ENCODE results near the gene CLIP2. TPM values are rescaled to one million over a fixed set of nuclear protein-coding genes. Genes with fewer than 3 reads are reported as not detected.
"Not testable (repeated sequence)": the region's sequence is repeated elsewhere in the genome, so short reads cannot be mapped to it uniquely, and the experiment has no call there.

The CLIP2 gene
- total RNA-seq, 1 experiment from 2014 or later: 37.9 TPM

- no peaks in the 10 kb centered on the region for H3K4me1 ChIP-seq (replicated peaks; ENCODE audit: insufficient read depth)
- H3K9me2 ChIP-seq (ENCODE audit: insufficient read depth): no peaks in the 10 kb centered on the region
- H3F3A ChIP-seq (ENCODE audit: insufficient read depth, low read depth): peaks cover 7% of the 10 kb centered on the region; the same call in 1 of the 2 replicates
- no peaks in the 10 kb centered on the region for H3K9me3 ChIP-seq (ENCODE audit: insufficient read depth, low read depth)
- intact Hi-C loops (cut with micrococcal nuclease; ENCODE audit: unreplicated experiment): no loop called here
- no peaks in the 10 kb centered on the region for H3K36me3 ChIP-seq (ENCODE audit: low read depth)
- H2AFZ ChIP-seq: no peak overlapping the region
- CTCF ChIA-PET: no interaction called here
- DNase-seq: no peak
- no peak overlapping the region for H3K4me3 ChIP-seq
- no peaks in the 10 kb centered on the region for H4K20me1 ChIP-seq (ENCODE audit: insufficient read depth)
- BruUV-seq (replicated peaks): no TSS peak
- TF ChIP-seq CTCF (conservative IDR thresholded peaks at IDR 0.05) (no peak), EZH2 (IDR thresholded peaks at IDR 0.05; ENCODE audit: low read depth) (no peak)
- H3K27me3 ChIP-seq (ENCODE audit: insufficient read depth, low read depth): no peaks in the 10 kb centered on the region
- H3K79me2 ChIP-seq (ENCODE audit: low read depth): no peaks in the 10 kb centered on the region
- no peak overlapping the region for H3K4me2 ChIP-seq
- no peak overlapping the region for H3K27ac ChIP-seq
- POLR2A ChIA-PET (ENCODE audit: unreplicated experiment): no interaction called here
These were observed 49.3 kb downstream of the CLIP2 start for GRCh38 chr7:74338366-74339108.

- POLR2A ChIA-PET (ENCODE audit: unreplicated experiment); intact Hi-C loops (cut with micrococcal nuclease; ENCODE audit: unreplicated experiment); H3K27ac ChIP-seq; BruUV-seq (replicated peaks); H3K27me3 ChIP-seq (ENCODE audit: insufficient read depth, low read depth); H3K36me3 ChIP-seq (ENCODE audit: low read depth); H3K4me2 ChIP-seq; H2AFZ ChIP-seq; H3K4me1 ChIP-seq (replicated peaks; ENCODE audit: insufficient read depth); H3K79me2 ChIP-seq (ENCODE audit: low read depth); H3K9me3 ChIP-seq (ENCODE audit: insufficient read depth, low read depth); H3K9me2 ChIP-seq (ENCODE audit: insufficient read depth); H3K4me3 ChIP-seq; CTCF ChIA-PET; H4K20me1 ChIP-seq (ENCODE audit: insufficient read depth); DNase-seq: not testable (repeated sequence)
- peaks cover 16% of the 10 kb centered on the region for H3F3A ChIP-seq (ENCODE audit: insufficient read depth, low read depth)
These were observed 50.4 kb downstream of the CLIP2 start for GRCh38 chr7:74339648-74340047.

- ChIA-PET POLR2A (ENCODE audit: unreplicated experiment) (interaction anchor here (0.6 kb wide), 3 partner anchors 42 to 364 kb away, joined by 3 to 15 read pairs (median 4); no protein-coding TSS in a partner anchor), CTCF (interaction anchor here (0.6 to 0.7 kb wide), 2 partner anchors 91 to 259 kb away, joined by 3 read pairs; no protein-coding TSS in a partner anchor)
- Histone ChIP-seq H3K4me3 (no peak overlapping the region), H2AFZ (no peak overlapping the region), H3K9me3 (ENCODE audit: insufficient read depth, low read depth) (no peaks in the 10 kb centered on the region), H3K4me1 (replicated peaks; ENCODE audit: insufficient read depth) (peaks cover 12% of the 10 kb centered on the region), H3K27ac (peak overlapping the region; percentile 73), H3K27me3 (ENCODE audit: insufficient read depth, low read depth) (no peaks in the 10 kb centered on the region), H3K4me2 (peak overlapping the region; percentile 63), H3K79me2 (ENCODE audit: low read depth) (no peaks in the 10 kb centered on the region), H4K20me1 (ENCODE audit: insufficient read depth) (no peaks in the 10 kb centered on the region), H3K36me3 (ENCODE audit: low read depth) (no peaks in the 10 kb centered on the region), H3F3A (ENCODE audit: insufficient read depth, low read depth) (peaks cover 21% of the 10 kb centered on the region), H3K9me2 (ENCODE audit: insufficient read depth) (no peaks in the 10 kb centered on the region)
- intact Hi-C loops (cut with micrococcal nuclease; ENCODE audit: unreplicated experiment): no loop called here
- no peak for TF ChIP-seq CTCF (conservative IDR thresholded peaks at IDR 0.05)
- TF ChIP-seq EZH2 (IDR thresholded peaks at IDR 0.05; ENCODE audit: low read depth): no peak
- peak; percentile 77 to 79 for DNase-seq
- no TSS peak for BruUV-seq (replicated peaks)
These were observed 54.3 kb downstream of the CLIP2 start for GRCh38 chr7:74343281-74344131.

Data from PC-9 (cell line).